Neural cell (in vitro differentiated cells): ENCODE measurements around the gene P3H1. TPM values are rescaled to one million over a fixed set of nuclear protein-coding genes. Genes with fewer than 3 reads are reported as not detected.

Experiments
- H2AFZ ChIP-seq: fragments of 200-600, 300-800 bp; sonication (generic), shearing (Covaris generic); 2 replicates; pipeline ENCODE4 v1.6.0; 2014; ENCODE audit warnings: low read depth, mild to moderate bottlenecking, antibody characterized with exemption, low read length, moderate library complexity
- H3F3A ChIP-seq: fragments of 200-600 bp; shearing (Covaris generic); 2 replicates; pipeline ENCODE4 v1.6.1; 2016; ENCODE audit warnings: mild to moderate bottlenecking, moderate library complexity, mixed read lengths, antibody characterized with exemption, low read length; ENCODE audit not compliant: insufficient read depth, poor library complexity, severe bottlenecking
- H3K27ac ChIP-seq: fragments of 200-600, 300-800 bp; sonication (generic), shearing (Covaris generic); 2 replicates; pipeline ENCODE4 v1.5.1; 2014; ENCODE audit warnings: mild to moderate bottlenecking, low read length, moderate library complexity
- H3K27me3 ChIP-seq: fragments of 300-800, 200-600 bp; sonication (generic), shearing (Covaris generic); 2 replicates; pipeline ENCODE4 v1.6.0; 2014; ENCODE audit warnings: mild to moderate bottlenecking, low read depth, low read length, moderate library complexity; ENCODE audit not compliant: insufficient read depth
- H3K36me3 ChIP-seq: fragments of 300-800, 200-600 bp; sonication (generic), shearing (Covaris generic); 2 replicates; pipeline ENCODE4 v1.5.1; 2014; ENCODE audit warnings: mild to moderate bottlenecking, antibody characterized with exemption, low read length, moderate library complexity; ENCODE audit not compliant: insufficient read depth
- H3K4me2 ChIP-seq: fragments of 300-800, 200-600 bp; sonication (generic), shearing (Covaris generic); 2 replicates; pipeline ENCODE4 v1.6.0; 2014; ENCODE audit warnings: mild to moderate bottlenecking, low read length
- H3K4me3 ChIP-seq: fragments of 300-800, 200-600 bp; sonication (generic), shearing (Covaris generic); 2 replicates; pipeline ENCODE4 v1.5.1; 2014; ENCODE audit warnings: mild to moderate bottlenecking, low read length, moderate library complexity
- H3K79me2 ChIP-seq: fragments of 200-600 bp; shearing (Covaris generic); replicated peaks from 2 replicates; pipeline ENCODE4 v1.6.0; 2014; ENCODE audit warnings: mild to moderate bottlenecking, low read length, moderate library complexity; ENCODE audit not compliant: insufficient read depth
- H3K9ac ChIP-seq: fragments of 300-800, 200-600 bp; sonication (generic), shearing (Covaris generic); 2 replicates; pipeline ENCODE4 v1.6.1; 2016; ENCODE audit warnings: mild to moderate bottlenecking, low read length, mixed read lengths
- H3K9me2 ChIP-seq: fragments of 200-600 bp; shearing (Covaris generic); 2 replicates; pipeline ENCODE4 v1.6.1; 2016; ENCODE audit warnings: mild to moderate bottlenecking, low read length, mixed read lengths; ENCODE audit not compliant: insufficient read depth
- H3K9me3 ChIP-seq: fragments of 200-600, 300-800 bp; sonication (generic), shearing (Covaris generic); 2 replicates; pipeline ENCODE4 v1.6.1; 2016; ENCODE audit warnings: mild to moderate bottlenecking, mixed run types, low read length, moderate library complexity, mixed read lengths
- H4K20me1 ChIP-seq: fragments of 200-600 bp; shearing (Covaris generic); 2 replicates; pipeline ENCODE4 v1.6.1; 2016; ENCODE audit warnings: mild to moderate bottlenecking, mixed run types; ENCODE audit not compliant: insufficient read depth
- CTCF ChIP-seq: fragments of 450-650 bp; IDR thresholded peaks from 2 replicates; pipeline ENCODE4 v1.5.1; 2014; ENCODE audit warnings: antibody characterized with exemption, mild to moderate bottlenecking, moderate library complexity; ENCODE audit not compliant: poor library complexity, severe bottlenecking
- EZH2 ChIP-seq: fragments of 200-600, 300-800 bp; shearing (Covaris generic), sonication (generic); IDR thresholded peaks from 2 replicates; pipeline ENCODE4 v1.6.1; 2014; ENCODE audit warnings: antibody characterized with exemption, low read length, borderline replicate concordance, mild to moderate bottlenecking; ENCODE audit not compliant: insufficient read depth, poor library complexity, severe bottlenecking
- MXI1 ChIP-seq: fragments of 450-650 bp; conservative IDR thresholded peaks from 2 replicates; pipeline ENCODE4 v1.6.1; 2014; ENCODE audit warnings: antibody characterized with exemption, mild to moderate bottlenecking; ENCODE audit not compliant: poor library complexity, severe bottlenecking
- POLR2AphosphoS5 ChIP-seq: IDR thresholded peaks from 2 replicates; pipeline ENCODE4 v1.6.1; 2012
- RAD21 ChIP-seq: fragments of 450-650 bp; conservative IDR thresholded peaks from 2 replicates; pipeline ENCODE4 v1.6.1; 2014; ENCODE audit warnings: antibody characterized with exemption, mild to moderate bottlenecking, moderate library complexity
- REST ChIP-seq: IDR thresholded peaks from 2 replicates; pipeline ENCODE4 v1.6.1; 2012; ENCODE audit warnings: borderline replicate concordance
- SMC3 ChIP-seq: fragments of 450-650 bp; conservative IDR thresholded peaks from 2 replicates; pipeline ENCODE4 v1.6.1; 2014; ENCODE audit warnings: antibody characterized with exemption, mild to moderate bottlenecking, moderate library complexity; ENCODE audit not compliant: poor library complexity
- TAF1 ChIP-seq: IDR thresholded peaks from 2 replicates; pipeline ENCODE4 v1.6.1; 2012; ENCODE audit warnings: low read depth
- polyA plus RNA-seq: library from polyadenylated mRNA; depleted of rRNA; stranded (reverse); fragments of >200 nt; gene quantifications from 2 replicates; pipeline ENCODE4 v1.2.3, GENCODE V29; 2014

Gene P3H1
- polyA plus RNA-seq, 1 donor from 2014 or later = 32.4 TPM

DNA sequence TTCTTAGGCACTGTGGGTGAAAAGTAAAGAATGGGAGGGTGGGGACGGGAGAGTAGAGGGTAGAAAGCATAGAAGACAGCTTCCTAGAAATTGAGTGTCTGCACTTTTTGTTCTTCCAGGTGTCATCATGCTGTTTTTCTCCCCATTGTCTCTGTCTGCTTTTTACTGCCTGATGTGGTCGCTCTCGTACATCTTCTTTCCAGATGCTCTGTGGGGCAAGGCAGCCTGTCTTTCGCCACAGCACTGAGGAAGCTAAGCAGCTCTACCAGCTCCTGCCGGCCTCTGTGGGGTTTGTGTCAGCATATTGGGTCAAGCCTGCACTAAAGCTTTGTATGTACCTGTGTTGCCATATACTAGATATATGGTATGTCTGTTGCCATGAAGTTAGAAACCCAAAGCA lies 31.2 kb upstream of the P3H1 start:
- no peak overlapping the region for H3K4me2 ChIP-seq
- H3K4me3 ChIP-seq = no peak overlapping the region
- TF ChIP-seq REST = no peak
- TF ChIP-seq TAF1 = no peak
- no peak for TF ChIP-seq POLR2AphosphoS5
- no peak for TF ChIP-seq SMC3
- no peak for TF ChIP-seq RAD21
- no peak for TF ChIP-seq CTCF
- TF ChIP-seq MXI1 = no peak

GRCh38 chr1:42797414-42797813 lies 30.6 kb upstream of the P3H1 start:
- Histone ChIP-seq H3K4me3 (no peak overlapping the region), H3K27me3 (no peaks in the 10 kb centered on the region), H3K27ac (no peak overlapping the region), H2AFZ (no peak overlapping the region), H3K36me3 (no peaks in the 10 kb centered on the region), H3K79me2 (no peaks in the 10 kb centered on the region), H3F3A (no peaks in the 10 kb centered on the region), H3K9ac (no peak overlapping the region), H3K9me3 (no peaks in the 10 kb centered on the region), H3K4me2 (no peak overlapping the region), H4K20me1 (no peaks in the 10 kb centered on the region), H3K9me2 (no peaks in the 10 kb centered on the region)
- no peak for TF ChIP-seq CTCF
- TF ChIP-seq EZH2 = no peak

More for the DNA sequence above, 31.2 kb upstream of the P3H1 start:
- Histone ChIP-seq H2AFZ (no peak overlapping the region), H3F3A (no peaks in the 10 kb centered on the region), H3K9ac (no peak overlapping the region), H3K9me2 (no peaks in the 10 kb centered on the region), H4K20me1 (no peaks in the 10 kb centered on the region), H3K27ac (no peak overlapping the region), H3K79me2 (no peaks in the 10 kb centered on the region), H3K36me3 (no peaks in the 10 kb centered on the region), H3K27me3 (no peaks in the 10 kb centered on the region), H3K9me3 (no peaks in the 10 kb centered on the region)
